ENCODE results near the gene C6orf141. TPM values are rescaled to one million over a fixed set of nuclear protein-coding genes. Genes with fewer than 3 reads are reported as not detected.

C6orf141 gene
- total RNA-seq, 1 donor from 2014 or later, result 2.1 TPM

GRCh38 chr6:49522710-49523593 lies 27.5 kb upstream of the C6orf141 start:
- TF ChIP-seq, protein P1, sequence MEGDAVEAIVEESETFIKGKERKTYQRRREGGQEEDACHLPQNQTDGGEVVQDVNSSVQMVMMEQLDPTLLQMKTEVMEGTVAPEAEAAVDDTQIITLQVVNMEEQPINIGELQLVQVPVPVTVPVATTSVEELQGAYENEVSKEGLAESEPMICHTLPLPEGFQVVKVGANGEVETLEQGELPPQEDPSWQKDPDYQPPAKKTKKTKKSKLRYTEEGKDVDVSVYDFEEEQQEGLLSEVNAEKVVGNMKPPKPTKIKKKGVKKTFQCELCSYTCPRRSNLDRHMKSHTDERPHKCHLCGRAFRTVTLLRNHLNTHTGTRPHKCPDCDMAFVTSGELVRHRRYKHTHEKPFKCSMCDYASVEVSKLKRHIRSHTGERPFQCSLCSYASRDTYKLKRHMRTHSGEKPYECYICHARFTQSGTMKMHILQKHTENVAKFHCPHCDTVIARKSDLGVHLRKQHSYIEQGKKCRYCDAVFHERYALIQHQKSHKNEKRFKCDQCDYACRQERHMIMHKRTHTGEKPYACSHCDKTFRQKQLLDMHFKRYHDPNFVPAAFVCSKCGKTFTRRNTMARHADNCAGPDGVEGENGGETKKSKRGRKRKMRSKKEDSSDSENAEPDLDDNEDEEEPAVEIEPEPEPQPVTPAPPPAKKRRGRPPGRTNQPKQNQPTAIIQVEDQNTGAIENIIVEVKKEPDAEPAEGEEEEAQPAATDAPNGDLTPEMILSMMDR (IDR thresholded peaks at IDR 0.05), result no peak
- ATAC-seq (no peak), DNase-seq (no peak)
- Histone ChIP-seq H3K27ac (no peak overlapping the region), H3K9me3 (no peaks in the 10 kb centered on the region), H3K27me3 (no peaks in the 10 kb centered on the region), H3K4me1 (no peaks in the 10 kb centered on the region), H3K36me3 (no peaks in the 10 kb centered on the region), H3K4me3 (no peak overlapping the region)
- intact Hi-C loops (cut with DNase I), result no loop called here

DNA sequence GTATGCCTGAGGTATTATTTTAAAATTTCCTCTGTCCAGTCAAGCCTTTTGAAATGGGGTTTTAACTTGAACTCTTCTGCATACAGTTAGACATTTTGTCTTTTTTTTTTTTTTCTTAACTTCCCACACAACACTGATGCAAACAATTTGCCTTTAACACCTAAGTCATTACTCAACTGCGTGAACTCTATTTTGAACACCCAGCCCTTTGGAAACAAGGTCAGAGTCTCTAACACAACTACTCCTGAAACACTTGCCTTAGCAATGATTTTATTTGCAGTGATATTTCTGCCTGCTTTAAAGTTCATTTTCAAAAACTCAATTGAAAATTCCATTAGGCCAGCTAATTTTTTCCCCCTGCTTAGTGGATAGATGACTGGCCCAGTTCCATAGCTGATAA lies 26.6 kb upstream of the C6orf141 start:
- Histone ChIP-seq H3K4me1 (no peaks in the 10 kb centered on the region), H3K9me3 (no peaks in the 10 kb centered on the region), H3K4me3 (no peak overlapping the region), H3K27ac (no peak overlapping the region), H3K36me3 (no peaks in the 10 kb centered on the region), H3K27me3 (no peaks in the 10 kb centered on the region)
- intact Hi-C loops (cut with DNase I), result no loop called here
- DNase-seq, result no peak
- TF ChIP-seq, protein P1 (IDR thresholded peaks at IDR 0.05), result no peak
- no peak for ATAC-seq

DNA sequence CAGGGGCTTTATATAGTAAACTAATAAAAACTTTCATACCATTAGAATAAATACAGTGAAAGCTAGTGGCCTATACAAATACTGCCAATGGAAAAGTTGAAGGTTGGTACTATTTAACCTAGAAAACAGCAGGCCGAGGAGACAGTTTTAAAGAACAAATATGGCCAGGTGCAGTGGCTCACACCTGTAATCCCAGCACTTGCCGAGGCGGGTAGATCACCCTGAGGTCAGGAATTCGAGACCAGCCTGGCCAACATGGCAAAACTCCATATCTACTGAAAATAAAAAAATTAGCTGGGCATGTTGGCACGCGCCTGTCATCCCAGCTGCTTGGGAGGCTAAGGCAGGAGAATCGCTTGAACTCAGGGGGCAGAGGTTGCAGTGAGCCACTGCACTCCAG lies 25.9 kb upstream of the C6orf141 start:
- Histone ChIP-seq H3K36me3 (no peaks in the 10 kb centered on the region), H3K4me3 (no peak overlapping the region), H3K4me1 (no peaks in the 10 kb centered on the region), H3K27ac (no peak overlapping the region), H3K27me3 (no peaks in the 10 kb centered on the region), H3K9me3 (no peaks in the 10 kb centered on the region)
- no peak for ATAC-seq
- intact Hi-C loops (cut with DNase I), result no loop called here
- no peak for DNase-seq
- TF ChIP-seq, protein P1 (IDR thresholded peaks at IDR 0.05), result no peak

GRCh38 chr6:49526598-49526997 lies 23.9 kb upstream of the C6orf141 start:
- Histone ChIP-seq H3K27me3 (no peaks in the 10 kb centered on the region), H3K4me1 (no peaks in the 10 kb centered on the region), H3K4me3 (no peak overlapping the region), H3K9me3 (no peaks in the 10 kb centered on the region), H3K27ac (no peak overlapping the region), H3K36me3 (no peaks in the 10 kb centered on the region)
- ATAC-seq (no peak), DNase-seq (no peak)
- intact Hi-C loops (cut with DNase I), result no loop called here
- TF ChIP-seq, protein P1 (IDR thresholded peaks at IDR 0.05), result no peak

DNA sequence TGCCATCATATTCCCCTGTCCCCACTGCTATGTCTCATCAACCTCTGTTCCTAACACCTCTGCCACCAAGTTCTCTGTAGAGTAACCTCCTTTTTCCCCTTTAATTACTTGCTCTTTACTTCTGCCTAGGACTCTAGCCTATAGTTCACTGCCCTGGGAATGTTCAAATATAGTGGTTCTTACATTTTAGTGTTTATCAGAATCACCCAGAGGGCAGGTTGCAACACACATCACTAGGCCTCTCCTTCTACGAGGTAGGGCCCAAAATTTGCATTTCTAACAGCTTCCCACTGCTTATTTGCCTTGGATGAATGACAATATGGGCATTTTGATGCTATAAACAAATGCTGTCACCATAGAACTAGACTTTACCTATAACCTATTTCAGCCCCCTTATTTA lies 23.1 kb upstream of the C6orf141 start:
- Histone ChIP-seq H3K9me3 (no peaks in the 10 kb centered on the region), H3K4me1 (no peaks in the 10 kb centered on the region), H3K4me3 (no peak overlapping the region), H3K27me3 (no peaks in the 10 kb centered on the region), H3K36me3 (no peaks in the 10 kb centered on the region), H3K27ac (no peak overlapping the region)
- ATAC-seq (no peak), DNase-seq (no peak)
- TF ChIP-seq, protein P1 (IDR thresholded peaks at IDR 0.05), result no peak
- intact Hi-C loops (cut with DNase I), result no loop called here

Data from upper lobe of right lung (tissue), 1 donor.